Parathyroid adenoma (tissue), 2 donors: ENCODE results near the gene TNRC6C.

Experiments
- H2AFZ ChIP-seq: fragments of 300-600 bp; sonication (generic); one replicate; pipeline ENCODE4 v1.7.0; 2017; ENCODE audit warnings: antibody characterized with exemption, mild to moderate bottlenecking
- H3K27ac ChIP-seq: fragments of 300-600 bp; sonication (generic); one replicate; pipeline ENCODE4 v1.7.0; 2017
- H3K27me3 ChIP-seq: fragments of 300-600 bp; sonication (generic); one replicate; pipeline ENCODE4 v1.7.0; 2017; ENCODE audit warnings: low read length; ENCODE audit not compliant: control insufficient read depth, insufficient read depth
- H3K36me3 ChIP-seq: fragments of 300-600 bp; sonication (generic); one replicate; pipeline ENCODE4 v1.7.0; 2017; ENCODE audit warnings: low read length; ENCODE audit not compliant: control insufficient read depth, insufficient read depth
- H3K4me1 ChIP-seq: fragments of 300-600 bp; sonication (generic); one replicate; pipeline ENCODE4 v1.7.0; 2017; ENCODE audit warnings: control low read depth
- H3K4me2 ChIP-seq: fragments of 300-600 bp; sonication (generic); one replicate; pipeline ENCODE4 v1.7.0; 2017; ENCODE audit warnings: low read length
- H3K4me3 ChIP-seq: fragments of 300-600 bp; sonication (generic); one replicate; pipeline ENCODE4 v1.7.0; 2017; ENCODE audit warnings: low read depth, low read length
- H3K79me2 ChIP-seq: fragments of 300-600 bp; sonication (generic); one replicate; pipeline ENCODE4 v1.7.0; 2017; ENCODE audit warnings: control low read depth
- H3K9ac ChIP-seq: fragments of 300-600 bp; sonication (generic); one replicate; pipeline ENCODE4 v1.7.0; 2017; ENCODE audit warnings: mild to moderate bottlenecking
- H3K9me3 ChIP-seq: fragments of 300-600 bp; sonication (generic); one replicate; pipeline ENCODE4 v1.7.0; 2017; ENCODE audit warnings: low read length; ENCODE audit not compliant: control insufficient read depth
- CTCF ChIP-seq: fragments of 300-600 bp; sonication (generic); IDR thresholded peaks from one replicate; pipeline ENCODE4 v1.7.0; 2017; ENCODE audit warnings: antibody characterized with exemption, mild to moderate bottlenecking
- donor health status: primary hyperparathyroidism.

TNRC6C gene

DNA sequence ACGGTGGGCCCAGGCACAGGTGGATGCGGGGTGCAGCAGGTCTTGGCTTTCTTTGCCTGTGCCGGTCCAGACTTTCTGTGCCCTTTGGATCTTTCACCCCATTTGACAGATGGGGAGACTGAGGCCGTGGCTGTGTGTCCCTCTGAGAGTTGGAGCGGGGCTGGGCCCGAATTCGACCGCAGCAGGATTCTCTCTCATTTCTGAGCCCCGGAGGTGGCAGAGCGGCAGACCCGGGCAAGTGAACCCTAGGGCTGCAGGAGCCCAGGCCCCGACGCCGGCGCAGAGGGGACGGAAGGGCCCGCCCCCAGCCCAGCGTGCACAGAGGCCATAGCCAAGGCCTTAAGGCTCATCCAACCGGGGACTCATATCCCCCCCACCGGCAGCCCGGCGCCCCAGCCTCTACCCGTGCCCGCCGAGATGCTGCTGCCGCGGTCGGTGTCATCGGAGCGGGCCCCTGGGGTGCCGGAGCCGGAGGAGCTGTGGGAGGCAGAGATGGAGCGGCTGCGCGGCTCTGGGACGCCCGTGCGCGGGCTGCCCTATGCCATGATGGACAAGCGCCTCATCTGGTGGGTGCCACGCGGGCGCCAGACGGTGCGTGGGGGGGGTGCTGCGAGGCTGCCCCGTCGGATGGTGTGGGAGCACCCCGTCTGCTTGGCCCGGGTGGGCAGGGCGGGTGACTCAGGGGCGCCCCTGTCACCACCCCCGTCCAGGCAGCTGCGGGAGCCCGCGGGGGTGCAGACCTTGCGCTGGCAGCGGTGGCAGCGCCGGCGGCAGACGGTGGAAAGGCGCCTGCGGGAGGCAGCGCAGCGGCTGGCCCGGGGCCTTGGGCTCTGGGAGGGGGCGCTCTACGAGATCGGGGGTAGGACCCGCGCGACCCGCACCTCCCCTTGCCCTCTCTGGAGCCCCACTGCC, 172.9 kb downstream of the TNRC6C start:
- no peaks in the 10 kb centered on the region for H3K9me3 ChIP-seq
- peak overlapping the region; percentile 46 for H2AFZ ChIP-seq
- no peaks in the 10 kb centered on the region for H3K27me3 ChIP-seq
- no peak overlapping the region for H3K9ac ChIP-seq
- peaks cover 4% of the 10 kb centered on the region for H3K4me1 ChIP-seq
- H3K4me2 ChIP-seq = no peak overlapping the region
- no peaks in the 10 kb centered on the region for H3K79me2 ChIP-seq
- H3K36me3 ChIP-seq = no peaks in the 10 kb centered on the region
- TF ChIP-seq CTCF = no peak
- H3K27ac ChIP-seq = no peak overlapping the region
- H3K4me3 ChIP-seq = no peak overlapping the region

DNA sequence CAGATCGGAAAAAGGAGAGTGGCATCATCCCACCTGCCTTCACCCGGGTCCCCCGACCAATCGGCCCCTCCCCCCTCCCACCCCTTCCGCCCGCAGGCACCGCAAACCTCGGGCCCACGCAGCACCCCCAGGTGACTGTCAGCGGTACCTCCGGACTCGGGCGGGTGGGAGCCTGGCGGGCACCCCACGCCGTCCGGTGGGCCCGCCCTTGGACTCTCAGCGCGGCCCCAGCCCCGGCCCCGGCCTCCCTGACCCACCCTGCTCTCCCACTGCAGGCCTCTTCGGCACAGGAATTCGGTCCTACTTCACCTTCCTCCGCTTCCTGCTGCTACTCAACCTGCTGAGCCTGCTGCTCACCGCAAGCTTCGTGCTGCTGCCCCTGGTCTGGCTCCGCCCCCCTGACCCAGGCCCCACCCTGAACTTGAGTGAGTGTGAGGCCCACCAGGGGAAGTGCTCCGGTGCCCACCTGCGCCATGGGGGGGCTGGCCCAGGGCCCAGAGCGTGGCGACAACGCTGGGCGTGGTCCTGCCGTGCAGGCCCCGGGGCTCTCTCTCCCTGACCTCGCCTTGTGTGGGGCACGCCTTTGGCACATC, 173.7 kb downstream of the TNRC6C start:
- H3K27ac ChIP-seq = no peak overlapping the region

GRCh38 chr17:78132767-78133178, 174.3 kb downstream of the TNRC6C start:
- no peaks in the 10 kb centered on the region for H3K79me2 ChIP-seq
- no peak for TF ChIP-seq CTCF
- H3K4me1 ChIP-seq = peaks cover 4% of the 10 kb centered on the region
- no peak overlapping the region for H3K4me3 ChIP-seq
- H3K4me2 ChIP-seq = no peak overlapping the region
- no peaks in the 10 kb centered on the region for H3K9me3 ChIP-seq
- no peak overlapping the region for H3K9ac ChIP-seq
- no peak overlapping the region for H3K27ac ChIP-seq
- no peaks in the 10 kb centered on the region for H3K36me3 ChIP-seq
- no peaks in the 10 kb centered on the region for H3K27me3 ChIP-seq
- no peak overlapping the region for H2AFZ ChIP-seq

More for the DNA sequence above, 173.7 kb downstream of the TNRC6C start:
- H3K79me2 ChIP-seq = no peaks in the 10 kb centered on the region
- peaks cover 4% of the 10 kb centered on the region for H3K4me1 ChIP-seq
- no peak overlapping the region for H3K9ac ChIP-seq
- H3K4me2 ChIP-seq = no peak overlapping the region
- no peaks in the 10 kb centered on the region for H3K27me3 ChIP-seq
- H3K4me3 ChIP-seq = no peak overlapping the region
- no peak for TF ChIP-seq CTCF
- H3K36me3 ChIP-seq = no peaks in the 10 kb centered on the region
- H3K9me3 ChIP-seq = no peaks in the 10 kb centered on the region
- peak overlapping the region; percentile 46 for H2AFZ ChIP-seq

DNA sequence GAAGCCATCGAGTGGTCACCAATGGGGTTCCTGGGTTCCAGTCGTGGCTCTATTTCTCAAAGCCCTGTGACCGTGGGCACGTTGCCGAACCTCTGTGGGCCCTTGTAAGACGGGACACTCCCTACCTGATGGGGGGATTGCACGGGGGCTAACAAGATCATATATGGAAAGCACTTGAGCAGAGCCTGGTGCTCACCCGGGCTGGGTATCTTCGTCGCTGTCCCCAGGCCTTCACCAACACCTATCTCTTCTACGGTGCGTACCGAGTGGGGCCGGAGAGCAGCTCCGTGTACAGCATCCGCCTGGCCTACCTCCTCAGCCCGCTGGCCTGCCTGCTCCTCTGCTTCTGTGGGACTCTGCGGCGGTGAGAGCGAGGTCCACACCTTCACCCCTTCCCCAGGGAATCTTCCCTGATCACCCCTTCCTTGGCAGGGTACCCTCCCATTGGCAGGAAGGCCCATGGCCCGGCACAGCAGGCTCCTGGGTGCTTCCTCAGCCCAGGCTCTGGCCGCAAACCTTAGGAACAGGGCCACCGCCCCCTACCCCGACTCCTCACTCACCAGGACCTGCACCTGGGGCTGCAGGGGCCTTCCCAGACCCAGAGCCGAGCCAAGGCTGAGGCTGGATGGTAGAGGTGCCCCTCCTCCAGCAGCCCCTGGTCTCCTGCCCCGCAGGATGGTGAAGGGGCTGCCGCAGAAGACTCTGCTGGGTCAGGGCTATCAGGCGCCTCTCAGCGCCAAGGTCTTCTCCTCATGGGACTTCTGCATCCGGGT, 174.9 kb downstream of the TNRC6C start:
- H3K4me2 ChIP-seq = no peak overlapping the region
- no peak for TF ChIP-seq CTCF
- H3K9me3 ChIP-seq = no peaks in the 10 kb centered on the region
- H3K4me3 ChIP-seq = no peak overlapping the region
- no peaks in the 10 kb centered on the region for H3K27me3 ChIP-seq
- H3K9ac ChIP-seq = no peak overlapping the region
- no peaks in the 10 kb centered on the region for H3K79me2 ChIP-seq
- H3K27ac ChIP-seq = no peak overlapping the region
- no peaks in the 10 kb centered on the region for H3K36me3 ChIP-seq
- peaks cover 4% of the 10 kb centered on the region for H3K4me1 ChIP-seq
- no peak overlapping the region for H2AFZ ChIP-seq
